Measurements from ENCODE around the gene RGCC.

The RGCC gene

DNA sequence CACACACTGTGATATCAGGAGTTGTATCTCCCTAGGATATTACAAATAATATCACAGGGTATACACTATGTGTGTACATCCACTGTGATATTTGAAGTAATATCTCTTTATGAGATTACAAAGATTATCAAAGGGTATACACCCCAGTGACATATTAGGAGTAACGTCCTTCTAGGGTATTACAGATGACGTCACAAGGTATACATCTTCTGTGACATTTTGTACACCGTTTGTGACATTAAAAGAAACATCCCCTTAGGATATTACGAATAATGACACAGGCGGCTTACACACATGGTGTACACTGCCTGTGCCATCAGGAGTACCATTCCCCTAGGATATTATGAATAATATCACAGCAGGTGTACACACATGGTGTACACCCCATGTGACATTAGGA is 13.4 kb upstream of the RGCC start:
- TF ChIP-seq, protein P1, sequence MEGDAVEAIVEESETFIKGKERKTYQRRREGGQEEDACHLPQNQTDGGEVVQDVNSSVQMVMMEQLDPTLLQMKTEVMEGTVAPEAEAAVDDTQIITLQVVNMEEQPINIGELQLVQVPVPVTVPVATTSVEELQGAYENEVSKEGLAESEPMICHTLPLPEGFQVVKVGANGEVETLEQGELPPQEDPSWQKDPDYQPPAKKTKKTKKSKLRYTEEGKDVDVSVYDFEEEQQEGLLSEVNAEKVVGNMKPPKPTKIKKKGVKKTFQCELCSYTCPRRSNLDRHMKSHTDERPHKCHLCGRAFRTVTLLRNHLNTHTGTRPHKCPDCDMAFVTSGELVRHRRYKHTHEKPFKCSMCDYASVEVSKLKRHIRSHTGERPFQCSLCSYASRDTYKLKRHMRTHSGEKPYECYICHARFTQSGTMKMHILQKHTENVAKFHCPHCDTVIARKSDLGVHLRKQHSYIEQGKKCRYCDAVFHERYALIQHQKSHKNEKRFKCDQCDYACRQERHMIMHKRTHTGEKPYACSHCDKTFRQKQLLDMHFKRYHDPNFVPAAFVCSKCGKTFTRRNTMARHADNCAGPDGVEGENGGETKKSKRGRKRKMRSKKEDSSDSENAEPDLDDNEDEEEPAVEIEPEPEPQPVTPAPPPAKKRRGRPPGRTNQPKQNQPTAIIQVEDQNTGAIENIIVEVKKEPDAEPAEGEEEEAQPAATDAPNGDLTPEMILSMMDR (IDR thresholded peaks at IDR 0.05): no peak
- no peaks in the 10 kb centered on the region for H3K9me3 ChIP-seq (ENCODE audit: control insufficient read depth, low read length)
- H3K9ac ChIP-seq: no peak overlapping the region
- H3K36me3 ChIP-seq (ENCODE audit: control insufficient read depth, insufficient read depth, low read length): no peaks in the 10 kb centered on the region
- H3K79me2 ChIP-seq: no peaks in the 10 kb centered on the region
- no peak overlapping the region for H3K4me3 ChIP-seq (ENCODE audit: low read depth, low read length)
- H3K27me3 ChIP-seq (ENCODE audit: control insufficient read depth, insufficient read depth, low read length): no peaks in the 10 kb centered on the region
- no peaks in the 10 kb centered on the region for H3K4me1 ChIP-seq
- H3K4me2 ChIP-seq (ENCODE audit: low read length): no peak overlapping the region
- no peak overlapping the region for H3K27ac ChIP-seq
- no peak overlapping the region for H2AFZ ChIP-seq

GRCh38 chr13:41452462-41452861 is 4.9 kb upstream of the RGCC start:
- H3K4me2 ChIP-seq (ENCODE audit: low read length): no peak overlapping the region
- no peak overlapping the region for H3K4me3 ChIP-seq (ENCODE audit: low read depth, low read length)
- no peak overlapping the region for H3K27ac ChIP-seq
- H3K36me3 ChIP-seq (ENCODE audit: control insufficient read depth, insufficient read depth, low read length): no peaks in the 10 kb centered on the region
- TF ChIP-seq, protein P1 (IDR thresholded peaks at IDR 0.05): no peak
- no peaks in the 10 kb centered on the region for H3K79me2 ChIP-seq
- H3K9me3 ChIP-seq (ENCODE audit: control insufficient read depth, low read length): no peaks in the 10 kb centered on the region
- H2AFZ ChIP-seq: no peak overlapping the region
- no peak overlapping the region for H3K9ac ChIP-seq
- H3K27me3 ChIP-seq (ENCODE audit: control insufficient read depth, insufficient read depth, low read length): no peaks in the 10 kb centered on the region
- H3K4me1 ChIP-seq: no peaks in the 10 kb centered on the region

DNA sequence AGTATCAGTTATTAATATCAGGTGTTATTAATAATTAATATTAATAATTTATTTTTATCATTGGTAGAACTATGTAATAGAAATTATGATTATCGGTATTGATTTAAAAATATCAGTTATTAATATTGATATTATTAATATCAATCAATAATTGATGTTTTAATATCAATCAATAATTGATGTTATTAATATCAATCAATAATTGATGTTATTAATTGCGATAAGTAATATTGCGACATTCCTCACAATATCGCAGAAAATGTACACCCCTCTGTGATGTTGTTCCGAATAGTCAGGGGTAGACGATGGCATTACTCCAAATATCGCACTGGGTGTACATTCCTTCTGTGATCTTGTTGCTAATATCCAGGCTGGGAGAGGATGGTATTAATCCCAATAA is 3.7 kb upstream of the RGCC start:
- TF ChIP-seq, protein P1 (IDR thresholded peaks at IDR 0.05): no peak
- no peak overlapping the region for H3K4me3 ChIP-seq (ENCODE audit: low read depth, low read length)
- no peaks in the 10 kb centered on the region for H3K27me3 ChIP-seq (ENCODE audit: control insufficient read depth, insufficient read depth, low read length)
- no peaks in the 10 kb centered on the region for H3K36me3 ChIP-seq (ENCODE audit: control insufficient read depth, insufficient read depth, low read length)
- H2AFZ ChIP-seq: no peak overlapping the region
- no peaks in the 10 kb centered on the region for H3K79me2 ChIP-seq
- no peaks in the 10 kb centered on the region for H3K4me1 ChIP-seq
- no peak overlapping the region for H3K9ac ChIP-seq
- H3K27ac ChIP-seq: no peak overlapping the region
- no peak overlapping the region for H3K4me2 ChIP-seq (ENCODE audit: low read length)
- H3K9me3 ChIP-seq (ENCODE audit: control insufficient read depth, low read length): no peaks in the 10 kb centered on the region

- no peak overlapping the region for H3K27ac ChIP-seq
- no peaks in the 10 kb centered on the region for H3K9me3 ChIP-seq (ENCODE audit: control insufficient read depth, low read length)
- TF ChIP-seq, protein P1 (IDR thresholded peaks at IDR 0.05): no peak
- no peak overlapping the region for H2AFZ ChIP-seq
- no peaks in the 10 kb centered on the region for H3K36me3 ChIP-seq (ENCODE audit: control insufficient read depth, insufficient read depth, low read length)
- no peak overlapping the region for H3K9ac ChIP-seq
- H3K79me2 ChIP-seq: no peaks in the 10 kb centered on the region
- H3K4me3 ChIP-seq (ENCODE audit: low read depth, low read length): no peak overlapping the region
- no peaks in the 10 kb centered on the region for H3K4me1 ChIP-seq
- no peak overlapping the region for H3K4me2 ChIP-seq (ENCODE audit: low read length)
- H3K27me3 ChIP-seq (ENCODE audit: control insufficient read depth, insufficient read depth, low read length): no peaks in the 10 kb centered on the region
Observed at GRCh38 chr13:41454170-41454569, 3.2 kb upstream of the RGCC start.

DNA sequence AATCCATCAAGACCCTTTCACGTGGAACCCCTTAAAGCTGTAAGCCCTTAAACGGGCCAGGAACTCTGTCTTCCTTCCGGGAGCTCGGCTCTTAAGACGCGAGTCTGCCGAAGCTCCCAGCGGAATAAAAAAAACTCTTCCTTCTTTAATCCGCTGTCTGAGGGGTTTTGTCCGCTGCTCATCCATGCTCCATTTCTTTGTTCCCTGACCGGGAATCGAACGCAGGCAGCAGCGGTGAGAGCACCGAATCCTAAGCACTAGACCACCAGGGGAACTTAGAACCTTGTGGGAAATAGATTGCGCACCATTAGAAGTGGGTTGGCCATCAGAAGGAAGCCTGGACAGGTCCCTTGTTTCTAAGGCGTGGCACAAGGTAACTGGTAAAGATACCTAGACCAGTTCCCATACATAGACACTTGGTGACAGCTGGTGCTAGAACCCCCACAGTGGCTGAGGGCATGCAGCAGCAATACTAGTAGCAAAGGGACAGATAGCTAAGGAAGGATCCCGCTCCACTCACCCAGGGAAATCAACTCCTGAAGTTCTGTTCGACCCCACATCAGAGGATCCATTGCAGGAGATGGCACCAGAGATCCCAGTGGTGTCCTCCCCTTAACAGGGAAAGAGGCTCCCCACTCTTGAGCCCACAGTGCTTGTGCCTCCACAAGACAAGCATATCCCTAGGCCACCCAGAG is 1.5 kb upstream of the RGCC start:
- Histone ChIP-seq H3K79me2 (no peaks in the 10 kb centered on the region), H3K36me3 (ENCODE audit: control insufficient read depth, insufficient read depth, low read length) (no peaks in the 10 kb centered on the region), H3K4me2 (ENCODE audit: low read length) (no peak overlapping the region), H3K27me3 (ENCODE audit: control insufficient read depth, insufficient read depth, low read length) (no peaks in the 10 kb centered on the region), H3K9ac (no peak overlapping the region), H3K4me3 (ENCODE audit: low read depth, low read length) (no peak overlapping the region), H3K4me1 (no peaks in the 10 kb centered on the region), H3K27ac (no peak overlapping the region), H2AFZ (no peak overlapping the region), H3K9me3 (ENCODE audit: control insufficient read depth, low read length) (no peaks in the 10 kb centered on the region)
- TF ChIP-seq, protein P1 (IDR thresholded peaks at IDR 0.05): no peak

Data from parathyroid adenoma (tissue), 2 donors.